HG03103 (cell line): Measurements from ENCODE around the gene TAF4.
"Not testable (repeated sequence)": the region's sequence is repeated elsewhere in the genome, so short reads cannot be mapped to it uniquely, and the experiment has no call there.

Source experiments
- ATAC-seq: cut with Tn5 transposase; IDR thresholded peaks from one replicate; pipeline ENCODE4 v1.9.1; 2021; ENCODE audit warnings: low read depth; ENCODE audit not compliant: unreplicated experiment

Gene TAF4

DNA sequence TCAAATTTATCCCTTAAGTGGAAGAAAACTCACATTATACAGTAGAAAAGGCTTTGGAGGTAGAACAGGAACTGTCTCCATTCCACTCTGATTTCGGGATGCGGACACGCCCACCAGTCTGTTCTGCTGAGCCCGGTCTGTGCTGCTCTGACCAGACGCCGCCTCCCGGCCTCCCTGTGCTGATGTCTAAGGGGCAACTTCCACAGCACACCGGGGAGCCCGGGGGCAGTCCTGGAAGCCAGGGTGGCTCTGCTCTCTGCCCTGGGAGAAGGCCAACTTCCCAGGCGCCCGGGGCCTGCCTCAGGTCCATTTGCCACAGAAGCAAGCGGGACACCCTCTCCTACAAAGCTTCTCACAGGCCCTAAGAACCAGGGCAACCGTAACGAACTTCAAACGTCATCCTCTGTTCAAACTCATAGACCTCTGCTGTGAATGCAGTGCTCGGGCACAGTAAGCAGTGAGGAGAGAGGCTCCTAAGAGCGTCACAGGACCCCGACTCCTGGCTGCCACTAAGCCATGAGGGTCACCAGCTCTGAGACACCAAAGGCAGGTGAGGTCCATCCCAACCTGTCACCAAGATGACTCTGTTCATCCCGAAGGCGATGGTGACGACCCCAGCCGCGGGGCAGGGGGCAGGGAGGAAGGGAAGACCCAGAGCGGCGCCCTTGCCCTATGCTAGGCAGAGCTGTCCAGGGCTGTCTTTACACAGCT is 5.6 kb downstream of the TAF4 start:
- ATAC-seq, result no peak

DNA sequence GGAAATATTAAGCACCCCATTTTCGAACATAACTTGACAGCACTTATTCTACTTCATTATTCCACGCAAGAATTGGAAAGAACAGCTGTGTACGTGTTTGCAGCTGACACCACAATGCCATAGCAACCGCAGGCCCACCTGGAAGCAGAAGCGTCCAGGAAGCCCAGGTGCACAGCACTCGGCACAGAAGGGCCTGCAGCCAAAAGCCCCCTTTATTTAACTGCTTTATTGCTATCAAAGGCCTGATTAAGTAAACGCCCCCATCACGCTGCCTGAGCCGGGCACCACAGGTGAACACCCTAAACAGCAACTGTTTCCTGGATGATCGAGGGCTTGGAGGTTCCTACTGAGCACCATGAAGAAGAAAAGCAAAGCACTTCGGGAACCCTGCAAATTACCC is 6.3 kb downstream of the TAF4 start:
- no peak for ATAC-seq

DNA sequence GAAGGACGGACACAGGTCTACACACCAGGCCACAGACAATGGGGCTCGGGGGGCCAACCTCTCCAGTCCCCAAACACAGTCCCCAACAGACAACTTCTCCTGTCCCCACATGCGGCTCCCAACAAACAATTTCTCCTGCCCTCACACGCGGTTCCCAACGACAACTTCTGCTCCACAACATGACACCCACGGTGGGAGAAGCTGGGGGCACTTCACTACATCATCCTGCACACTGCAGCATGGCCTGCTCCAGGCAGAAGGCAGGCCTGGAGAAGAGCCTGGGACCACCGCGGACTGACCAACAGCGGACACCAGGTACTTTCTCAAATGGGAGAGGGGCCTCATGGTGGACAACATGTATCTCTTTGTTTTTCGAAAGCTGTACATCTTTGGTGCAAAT is 6.7 kb downstream of the TAF4 start:
- ATAC-seq, result no peak

DNA sequence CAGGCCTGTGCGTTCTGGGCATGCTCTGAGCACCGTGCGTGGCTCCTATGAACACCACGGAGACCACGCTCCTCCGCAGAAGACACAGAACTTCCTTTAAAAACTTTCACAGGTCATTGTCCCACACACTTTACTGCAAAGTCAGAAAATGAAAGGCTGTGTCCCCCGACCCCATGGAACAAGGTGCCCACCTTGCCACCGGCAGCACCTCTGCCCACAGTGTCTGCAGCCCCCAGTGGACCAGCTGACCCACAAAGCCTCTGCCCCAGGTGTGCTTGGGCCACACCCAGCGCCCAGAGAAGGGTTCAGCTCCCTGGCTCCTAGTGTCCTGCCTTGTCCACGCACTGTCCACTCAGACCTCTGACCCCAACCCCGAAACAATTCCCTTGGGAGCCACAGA is 8.7 kb downstream of the TAF4 start:
- ATAC-seq, result no peak

DNA sequence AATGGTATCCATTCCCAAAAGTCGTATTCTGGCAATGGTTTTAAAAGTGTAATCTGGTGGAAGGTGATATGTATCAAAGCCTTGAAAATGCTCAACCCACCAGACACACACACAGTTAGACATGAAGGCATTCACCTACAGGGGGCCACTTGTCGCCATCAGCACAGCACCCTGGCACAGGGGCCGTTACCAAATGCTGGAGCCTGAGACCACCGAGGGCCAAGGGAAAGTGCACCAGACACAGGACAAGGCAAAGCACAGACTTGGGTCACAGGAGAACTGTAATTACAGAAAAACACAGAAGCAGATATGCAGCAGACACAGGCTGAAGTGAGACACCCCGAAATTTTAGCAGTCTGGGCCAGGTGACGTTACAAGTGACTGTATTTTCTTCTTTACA is 9.3 kb downstream of the TAF4 start:
- ATAC-seq, result no peak

- not testable (repeated sequence) for ATAC-seq
Measured at GRCh38 chr20:62055862-62056115, 9.9 kb downstream of the TAF4 start.

DNA sequence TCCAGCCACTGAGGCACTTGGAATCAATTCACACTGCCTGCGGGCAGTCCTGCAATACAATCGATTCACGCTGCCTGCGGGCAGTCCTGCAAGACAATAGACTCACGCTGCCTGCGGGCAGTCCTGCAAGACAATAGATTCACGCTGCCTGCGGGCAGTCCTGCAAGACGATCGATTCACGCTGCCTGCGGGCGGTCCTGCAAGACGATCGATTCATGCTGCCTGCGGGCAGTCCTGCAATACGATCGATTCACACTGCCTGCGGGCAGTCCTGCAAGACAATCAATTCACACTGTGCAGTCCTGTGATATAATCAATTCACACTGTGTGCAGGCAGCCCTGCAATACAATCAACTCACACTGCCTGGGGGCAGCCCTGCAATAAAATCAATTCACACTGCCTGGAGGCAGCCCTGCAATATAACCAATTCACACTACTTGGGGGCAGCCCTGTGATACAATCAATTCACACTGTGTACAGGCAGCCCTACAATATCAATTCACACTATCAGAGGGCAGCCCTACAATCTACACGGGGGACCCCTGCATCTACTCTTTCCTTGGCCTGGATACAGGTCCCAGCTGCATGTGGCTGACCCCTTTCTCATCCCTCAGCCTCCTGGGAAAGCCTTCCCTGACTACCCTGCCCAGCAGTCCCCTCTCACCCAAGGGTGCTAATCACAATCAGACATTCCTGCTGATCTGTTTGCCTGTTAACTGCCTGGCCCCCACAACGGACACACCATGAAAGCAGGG is 10.4 kb downstream of the TAF4 start:
- no peak for ATAC-seq

DNA sequence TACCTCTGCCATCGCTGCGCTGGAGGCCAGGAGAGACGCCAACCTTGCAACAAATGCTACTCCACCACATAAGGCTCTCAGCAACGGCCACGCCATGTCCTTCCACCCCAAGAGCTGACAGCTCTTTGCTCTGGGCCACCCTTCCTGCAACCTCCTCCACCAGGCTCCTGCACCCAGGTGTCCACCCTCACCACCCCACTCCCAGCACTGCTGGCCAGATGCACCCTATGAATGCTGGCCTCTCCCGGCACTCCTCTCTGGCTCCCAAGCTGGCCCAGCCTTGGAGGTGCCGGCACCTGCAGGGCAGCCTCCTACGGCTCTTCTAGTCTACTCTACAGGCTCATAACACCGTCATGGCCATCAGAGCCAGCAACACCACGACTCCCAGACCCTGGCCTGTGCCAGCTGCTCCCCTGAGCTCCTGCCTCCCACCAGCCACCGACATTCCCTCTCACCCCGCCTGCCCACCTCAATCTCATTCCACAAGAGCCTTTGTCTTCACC is 11.2 kb downstream of the TAF4 start:
- ATAC-seq, result no peak

- ATAC-seq, result no peak
Measured at GRCh38 chr20:62053465-62054196, 12.1 kb downstream of the TAF4 start.

- no peak for ATAC-seq
Measured at GRCh38 chr20:62052842-62053464, 12.7 kb downstream of the TAF4 start.

GRCh38 chr20:62052336-62052841 is 13.3 kb downstream of the TAF4 start:
- ATAC-seq, result no peak

- no peak for ATAC-seq
Measured at GRCh38 chr20:62051546-62052255, 14.0 kb downstream of the TAF4 start.

- ATAC-seq, result no peak
Measured at GRCh38 chr20:62051144-62051543, 14.5 kb downstream of the TAF4 start.

DNA sequence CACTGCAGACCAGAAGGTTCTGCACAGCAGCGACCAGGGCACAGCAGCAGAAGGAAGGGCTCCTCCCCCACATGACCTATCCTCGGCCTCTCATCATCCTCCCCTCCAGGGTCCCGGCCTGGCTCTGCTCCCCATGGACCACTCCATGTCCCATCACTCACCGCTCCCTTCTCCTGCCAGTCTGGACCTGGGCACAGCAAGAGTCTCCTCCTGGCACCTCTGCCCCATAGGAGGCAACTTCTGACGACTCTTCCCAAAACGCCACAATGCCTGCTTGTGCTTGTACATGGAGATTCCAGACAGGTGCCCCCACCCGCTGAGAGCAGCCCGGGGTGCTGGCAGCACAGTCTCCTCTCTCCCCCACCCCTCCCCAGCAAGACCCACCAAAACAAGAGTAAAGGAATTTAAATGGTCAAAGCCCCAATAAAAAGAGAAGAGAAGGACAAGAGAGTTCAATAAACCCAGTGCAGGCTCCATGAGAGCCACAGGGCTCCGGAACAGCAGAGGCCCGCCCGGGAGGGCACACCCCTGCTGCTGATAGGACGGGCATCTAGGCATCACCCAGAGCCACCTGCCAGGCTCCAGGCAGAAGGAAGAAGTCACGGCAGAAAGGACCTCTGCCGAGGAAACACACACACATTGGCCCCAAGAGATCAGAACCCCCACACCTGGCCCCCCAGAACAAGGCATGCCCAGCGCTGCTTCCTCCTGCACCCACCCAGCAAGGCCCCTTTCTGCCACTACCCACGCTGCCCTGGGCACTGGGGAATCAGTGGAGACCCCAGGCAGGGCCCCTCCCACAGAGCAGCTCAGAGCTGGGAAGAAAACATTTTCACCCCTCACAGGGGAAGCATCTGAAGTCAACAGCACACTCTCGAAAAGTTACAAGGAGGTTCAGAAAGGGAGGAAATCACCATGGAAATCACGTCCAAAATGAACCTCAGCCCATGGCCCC is 15.2 kb downstream of the TAF4 start:
- no peak for ATAC-seq

- no peak for ATAC-seq
Measured at GRCh38 chr20:62049342-62050165, 16.1 kb downstream of the TAF4 start.

- ATAC-seq, result no peak
Measured at GRCh38 chr20:62048821-62049291, 16.8 kb downstream of the TAF4 start.

- ATAC-seq, result no peak
Measured at GRCh38 chr20:62048346-62048761, 17.3 kb downstream of the TAF4 start.

DNA sequence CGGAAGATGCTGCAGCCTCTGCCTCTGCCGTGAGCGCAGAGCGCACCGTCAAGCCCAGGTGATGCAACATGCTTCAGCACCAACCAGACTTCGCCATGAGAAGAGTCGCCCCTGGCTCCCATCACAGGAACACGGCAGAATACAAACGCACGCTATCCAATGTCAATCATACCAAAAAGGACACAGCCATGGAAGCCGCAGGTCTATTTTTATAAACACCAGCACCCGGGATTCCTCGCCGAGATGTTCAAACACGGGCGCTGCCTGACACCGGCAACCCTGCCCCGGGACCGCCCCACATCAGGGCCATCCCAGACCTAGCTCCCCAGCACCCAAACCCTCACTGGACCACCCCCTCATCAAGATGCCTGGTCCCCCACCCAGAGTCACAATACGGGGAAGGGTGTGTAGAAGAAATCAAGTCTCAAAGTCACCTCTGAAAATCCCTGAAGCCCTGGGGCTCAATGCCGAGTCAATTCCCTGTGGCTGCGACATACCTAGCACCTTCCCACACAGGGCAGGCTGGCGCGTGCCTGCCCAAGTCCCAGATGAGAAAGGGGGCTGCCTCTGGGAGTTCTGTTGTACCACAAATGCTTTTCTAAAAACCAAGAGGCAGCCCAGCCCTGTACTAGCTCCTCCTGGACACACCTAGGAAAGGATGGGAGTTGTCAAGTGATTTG is 17.9 kb downstream of the TAF4 start:
- no peak for ATAC-seq
